ENCODE results near the gene RPTOR. TPM values are rescaled to one million over a fixed set of nuclear protein-coding genes. Genes with fewer than 3 reads are reported as not detected.

RPTOR gene
- total RNA-seq, 1 donor, result 30.0 TPM

DNA sequence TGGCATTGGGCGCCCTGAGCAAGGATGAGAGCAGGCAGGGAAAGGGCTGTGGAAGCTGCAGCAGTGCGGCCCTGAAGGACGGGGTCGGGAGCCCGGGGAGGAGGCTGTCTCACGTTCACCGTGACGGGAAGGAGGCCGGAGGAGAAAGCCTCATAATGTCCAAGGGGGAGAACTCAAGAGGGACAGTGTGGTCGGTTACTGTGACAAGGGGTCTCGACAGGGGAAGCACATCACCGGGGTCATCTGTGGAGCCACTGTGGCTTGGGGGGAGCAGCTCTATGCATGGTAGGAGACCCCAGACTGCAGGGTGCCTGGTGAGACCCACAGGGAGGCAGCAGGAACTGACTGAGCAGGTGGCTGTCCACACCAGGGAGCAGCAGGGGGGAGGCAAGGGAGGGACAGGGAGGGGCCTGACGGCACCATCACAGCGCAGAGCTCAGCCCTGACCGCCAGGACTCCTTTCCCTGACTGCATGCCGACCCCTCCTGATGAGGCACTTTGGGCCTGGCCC lies 292.4 kb downstream of the RPTOR start:
- DNase-seq (ENCODE audit: low read depth), result no peak
- TF ChIP-seq, protein P1, sequence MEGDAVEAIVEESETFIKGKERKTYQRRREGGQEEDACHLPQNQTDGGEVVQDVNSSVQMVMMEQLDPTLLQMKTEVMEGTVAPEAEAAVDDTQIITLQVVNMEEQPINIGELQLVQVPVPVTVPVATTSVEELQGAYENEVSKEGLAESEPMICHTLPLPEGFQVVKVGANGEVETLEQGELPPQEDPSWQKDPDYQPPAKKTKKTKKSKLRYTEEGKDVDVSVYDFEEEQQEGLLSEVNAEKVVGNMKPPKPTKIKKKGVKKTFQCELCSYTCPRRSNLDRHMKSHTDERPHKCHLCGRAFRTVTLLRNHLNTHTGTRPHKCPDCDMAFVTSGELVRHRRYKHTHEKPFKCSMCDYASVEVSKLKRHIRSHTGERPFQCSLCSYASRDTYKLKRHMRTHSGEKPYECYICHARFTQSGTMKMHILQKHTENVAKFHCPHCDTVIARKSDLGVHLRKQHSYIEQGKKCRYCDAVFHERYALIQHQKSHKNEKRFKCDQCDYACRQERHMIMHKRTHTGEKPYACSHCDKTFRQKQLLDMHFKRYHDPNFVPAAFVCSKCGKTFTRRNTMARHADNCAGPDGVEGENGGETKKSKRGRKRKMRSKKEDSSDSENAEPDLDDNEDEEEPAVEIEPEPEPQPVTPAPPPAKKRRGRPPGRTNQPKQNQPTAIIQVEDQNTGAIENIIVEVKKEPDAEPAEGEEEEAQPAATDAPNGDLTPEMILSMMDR (IDR thresholded peaks at IDR 0.05; ENCODE audit: insufficient read depth, low read length), result no peak
- H3K4me3 ChIP-seq (ENCODE audit: low read depth, low read length), result no peak overlapping the region

DNA sequence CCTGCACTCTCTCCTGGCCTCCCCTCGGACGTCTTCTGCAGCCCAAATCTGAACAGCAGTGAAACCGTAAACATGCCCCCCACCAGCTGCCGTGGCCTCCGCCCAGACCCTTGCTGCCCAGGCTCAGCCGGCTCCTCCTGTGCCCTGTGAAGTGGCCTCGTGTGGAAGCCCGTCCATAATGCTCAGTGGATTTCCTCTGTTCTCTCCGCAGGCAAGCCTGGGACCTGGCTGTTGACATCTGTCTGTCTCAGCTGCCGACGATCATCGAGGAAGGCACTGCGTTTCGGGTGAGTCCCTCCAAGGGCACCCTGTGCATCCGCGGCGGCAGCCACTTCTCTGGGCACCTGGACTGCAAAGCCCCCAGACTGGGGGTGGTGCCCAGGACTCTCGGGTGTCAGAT lies 293.1 kb downstream of the RPTOR start:
- TF ChIP-seq, protein P1 (IDR thresholded peaks at IDR 0.05; ENCODE audit: insufficient read depth, low read length), result no peak
- no peak overlapping the region for H3K4me3 ChIP-seq (ENCODE audit: low read depth, low read length)
- DNase-seq (ENCODE audit: low read depth), result no peak

DNA sequence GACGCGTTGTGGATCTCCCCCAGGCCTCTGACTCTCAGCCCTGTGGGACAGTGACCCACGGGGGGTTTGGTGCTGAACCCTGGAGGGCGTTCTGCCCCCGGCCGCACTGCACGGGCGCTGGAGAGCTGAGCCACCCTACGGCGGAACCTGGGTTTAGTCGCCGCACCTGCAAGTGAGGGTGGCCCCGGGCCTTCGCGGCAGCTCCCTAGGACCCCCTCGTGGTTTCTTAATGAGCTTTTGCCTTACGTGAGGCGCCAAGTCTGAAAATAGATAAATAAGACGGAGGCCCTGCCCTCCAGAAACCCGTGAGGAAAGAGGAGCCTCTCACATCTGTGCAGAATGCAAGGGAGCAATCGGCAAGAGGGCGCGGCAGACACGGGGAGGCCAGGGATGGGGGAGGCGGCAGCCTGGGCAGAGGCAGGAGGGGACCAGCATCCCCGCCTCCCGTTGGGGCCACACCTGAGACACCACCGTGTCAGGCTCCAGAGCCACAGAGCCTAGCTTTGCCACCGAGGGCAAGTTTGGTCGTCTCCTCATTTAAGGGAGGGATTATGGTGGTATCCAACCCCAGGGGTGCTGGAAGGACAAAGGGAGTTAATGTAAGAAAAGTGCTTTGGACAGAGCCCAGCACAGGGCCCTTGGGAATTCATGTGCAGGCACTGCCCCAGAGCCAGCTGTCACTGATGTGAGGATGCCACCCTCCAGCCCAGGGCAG lies 293.8 kb downstream of the RPTOR start:
- no peak for DNase-seq (ENCODE audit: low read depth)
- TF ChIP-seq, protein P1 (IDR thresholded peaks at IDR 0.05; ENCODE audit: insufficient read depth, low read length), result no peak
- H3K4me3 ChIP-seq (ENCODE audit: low read depth, low read length), result no peak overlapping the region

DNA sequence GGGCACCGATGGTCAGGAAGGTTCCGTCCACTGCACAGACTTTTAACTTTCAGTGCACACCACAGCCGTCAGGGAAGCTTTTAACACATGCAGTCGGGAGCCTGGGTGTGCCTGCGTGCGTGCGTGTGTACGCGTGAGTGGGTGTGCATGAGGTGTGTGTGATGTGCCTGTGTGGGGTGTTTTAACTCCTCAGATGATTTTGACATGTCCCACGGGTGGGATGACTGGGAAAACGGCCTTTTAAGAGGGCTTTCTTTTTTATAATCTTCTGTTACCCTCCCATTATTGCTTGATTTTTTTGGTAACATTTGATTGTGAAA lies 294.3 kb downstream of the RPTOR start:
- no peak overlapping the region for H3K4me3 ChIP-seq (ENCODE audit: low read depth, low read length)
- no peak for DNase-seq (ENCODE audit: low read depth)
- TF ChIP-seq, protein P1 (IDR thresholded peaks at IDR 0.05; ENCODE audit: insufficient read depth, low read length), result no peak

DNA sequence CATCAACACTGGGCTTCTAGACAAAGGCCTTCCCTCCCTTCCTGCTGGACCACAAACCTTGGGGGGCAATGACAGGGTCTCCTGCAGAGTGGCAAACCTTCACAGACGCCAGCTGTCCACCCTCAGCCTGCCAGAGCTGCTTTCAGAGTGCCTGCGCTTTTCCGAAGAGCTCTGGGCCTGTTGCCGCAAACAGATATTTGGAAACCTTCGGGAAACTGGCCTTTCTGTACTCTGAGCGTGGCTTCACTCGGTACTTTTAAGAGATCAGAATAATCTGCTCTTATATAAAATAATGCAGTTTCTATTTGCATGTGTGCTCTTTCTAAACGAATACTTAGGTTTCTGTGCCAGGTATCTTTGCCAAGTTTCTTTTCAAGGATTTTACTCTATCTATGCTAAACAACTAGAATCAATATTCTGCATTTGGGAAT lies 294.9 kb downstream of the RPTOR start:
- DNase-seq (ENCODE audit: low read depth), result peak; percentile 18
- no peak overlapping the region for H3K4me3 ChIP-seq (ENCODE audit: low read depth, low read length)
- TF ChIP-seq, protein P1 (IDR thresholded peaks at IDR 0.05; ENCODE audit: insufficient read depth, low read length), result no peak

DNA sequence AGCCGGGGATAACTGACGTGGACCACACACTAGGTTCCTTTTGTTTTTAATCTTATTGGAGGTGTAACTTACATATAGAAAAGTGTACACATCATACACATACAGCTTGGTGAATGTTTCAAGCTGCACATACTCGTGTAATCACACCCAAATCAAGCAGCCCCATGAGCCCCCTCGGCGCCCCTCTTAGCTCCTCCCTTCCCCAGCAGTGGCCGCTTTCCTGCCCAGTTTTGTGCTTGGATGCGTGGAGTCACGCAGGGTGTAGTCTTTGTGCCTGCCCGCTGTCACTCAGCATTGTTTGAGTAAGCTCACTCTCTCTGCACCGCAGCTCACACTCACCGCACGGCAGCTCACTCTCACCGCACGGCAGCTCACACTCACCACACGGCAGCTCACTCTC lies 295.3 kb downstream of the RPTOR start:
- TF ChIP-seq, protein P1 (IDR thresholded peaks at IDR 0.05; ENCODE audit: insufficient read depth, low read length), result no peak
- no peak overlapping the region for H3K4me3 ChIP-seq (ENCODE audit: low read depth, low read length)
- no peak for DNase-seq (ENCODE audit: low read depth)

All from fibroblast of the aortic adventitia (primary cell).